HepG2 (cell line): ENCODE results near the gene KRTCAP3. TPM values are rescaled to one million over a fixed set of nuclear protein-coding genes. Genes with fewer than 3 reads are reported as not detected.

Source experiments
- ATF7 ChIP-seq, 2 experiments: fragments of 450-650 bp in 1 of 2; sonication (generic) in 1 of 2; formaldehyde crosslinking in 1 of 2; IDR thresholded peaks; 2 replicates each; pipeline versions ENCODE4 v1.4.0 to v1.6.1; 2016 to 2020; ENCODE audit warnings: antibody characterized with exemption in 1 of 2, mild to moderate bottlenecking in 1 of 2, missing genetic modification reagents in 1 of 2
- GABPB1 ChIP-seq: IDR thresholded peaks from 2 replicates; pipeline ENCODE4 v1.6.1; 2016; ENCODE audit warnings: mild to moderate bottlenecking, missing genetic modification reagents, moderate library complexity, missing compliant biosample characterization
- ISL2 ChIP-seq: sonication (generic); formaldehyde crosslinking; IDR thresholded peaks from 2 replicates; pipeline ENCODE4 v1.5.0; 2020; ENCODE audit warnings: missing genetic modification reagents
- KAT2B ChIP-seq: fragments of 150-350 bp; IDR thresholded peaks from 2 replicates; pipeline ENCODE4 v1.6.1; 2014; ENCODE audit warnings: low read depth, low read length, borderline replicate concordance
- NCOA2 ChIP-seq: sonication (generic); formaldehyde crosslinking; IDR thresholded peaks from 2 replicates; pipeline ENCODE4 v1.8.0; 2022; ENCODE audit warnings: inconsistent platforms
- NR2F2 ChIP-seq: IDR thresholded peaks from 2 replicates; pipeline ENCODE4 v1.6.1; 2012; ENCODE audit warnings: low read depth, inconsistent platforms, borderline replicate concordance
- RBM39 ChIP-seq: fragments of 200-400 bp; formaldehyde crosslinking; IDR thresholded peaks from one replicate; pipeline ENCODE4 v1.6.1; 2018; ENCODE audit warnings: antibody characterized with exemption, mild to moderate bottlenecking, low read depth, low read length; ENCODE audit not compliant: poor library complexity, severe bottlenecking
- SKI ChIP-seq: fragments of 450-650 bp; IDR thresholded peaks from one replicate; pipeline ENCODE4 v1.6.1; 2018; ENCODE audit warnings: mild to moderate bottlenecking; ENCODE audit not compliant: partially characterized antibody
- SOX6 ChIP-seq, 2 experiments: fragments of 450-650 bp in 1 of 2; sonication (generic) in 1 of 2; formaldehyde crosslinking in 1 of 2; IDR thresholded peaks; 2 replicates each; pipeline versions ENCODE4 v1.4.0 to v1.6.1; 2017 to 2020; ENCODE audit warnings: antibody characterized with exemption in 1 of 2, mild to moderate bottlenecking in 1 of 2, missing genetic modification reagents in 1 of 2
- SRF ChIP-seq: IDR thresholded peaks from 2 replicates; pipeline ENCODE4 v1.6.1; 2011; ENCODE audit warnings: mild to moderate bottlenecking, low read depth, low read length, moderate library complexity
- TEAD3 ChIP-seq: optimal IDR thresholded peaks from 2 replicates; pipeline ENCODE3; 2016; ENCODE audit warnings: borderline replicate concordance
- TFAP4 ChIP-seq: sonication (generic); IDR thresholded peaks from 2 replicates; pipeline ENCODE4 v1.6.1; 2016; ENCODE audit warnings: low read depth, borderline replicate concordance
- ZBTB1 ChIP-seq: sonication (generic); formaldehyde crosslinking; IDR thresholded peaks from 2 replicates; pipeline ENCODE4 v1.4.0; 2020; ENCODE audit warnings: missing genetic modification reagents, borderline replicate concordance
- ZNF207 ChIP-seq: fragments of 450-650 bp; IDR thresholded peaks from 2 replicates; pipeline ENCODE4 v1.6.1; 2016; ENCODE audit warnings: antibody characterized with exemption, borderline replicate concordance
- ZNF574 ChIP-seq: sonication (generic); formaldehyde crosslinking; IDR thresholded peaks from 2 replicates; pipeline ENCODE4 v1.4.0; 2020; ENCODE audit warnings: missing genetic modification reagents
- polyA plus RNA-seq, 8 experiments: library from polyadenylated mRNA; depleted of rRNA in 3 of 8; stranded (reverse) in 7 of 8; unstranded in 1 of 8; fragments of >200 nt; fragmentation: Illumina TruSeq in 4 of 8; extraction: Trizol in 4 of 8; gene quantifications; 2 replicates each; pipeline versions ENCODE4 v1.2.1 to v1.2.3, GENCODE V29; 2011 to 2016; ENCODE audit warnings: low read depth in 4 of 8, missing spikeins in 1 of 8, mixed read lengths in 1 of 8; ENCODE audit not compliant: insufficient read depth in 1 of 8
- total RNA-seq, 5 experiments: library from RNA; depleted of rRNA; stranded (reverse); fragments of >200 nt; fragmentation: Illumina TruSeq; extraction: Trizol; gene quantifications; 2 replicates each; pipeline ENCODE4 v1.2.3, GENCODE V29; 2016; ENCODE audit warnings: low read depth in 1 of 5
- TF ChIP-seq, protein P1 (sequence below): sonication (generic); formaldehyde crosslinking; IDR thresholded peaks from 2 replicates; pipeline ENCODE4 v1.4.0; 2020; ENCODE audit warnings: missing genetic modification reagents
- TF ChIP-seq, protein P2 (sequence below): sonication (generic); formaldehyde crosslinking; conservative IDR thresholded peaks from 2 replicates; pipeline ENCODE4 v1.4.0; 2020; ENCODE audit warnings: missing genetic modification reagents

The KRTCAP3 gene
- total and polyA plus RNA-seq, 2 of the 13 experiments (the other 11 are each of a cell fraction or from before 2014, with no cell fraction given): 2.1 to 4.5 TPM

GRCh38 chr2:27409321-27410073, 32.7 kb upstream of the KRTCAP3 start, which contains the start of gene PPM1G (continued):
- TF ChIP-seq NR2F2 (peak; percentile 20; the same call in 1 of the 2 replicates), RBM39 (peak; percentile 73), NCOA2 (CRISPR knock-in tag) (peak; percentile 48), ISL2 (CRISPR knock-in tag) (peak; percentile 73; the same call in 1 of the 2 replicates), TFAP4 (no peak; the same call in 1 of the 2 replicates), TEAD3 (CRISPR knock-in tag) (peak; percentile 84), SOX6 (IDR thresholded peaks at IDR 0.05) (no peak), SOX6 (CRISPR knock-in tag; IDR thresholded peaks at IDR 0.05) (peak; percentile 79), ZNF207 (no peak), ZBTB1 (0 out of 2 replicates have a peak, but pooled peaks have one; percentile 21), ZNF574 (CRISPR knock-in tag) (peak; percentile 94), ATF7 (IDR thresholded peaks at IDR 0.05) (no peak), ATF7 (CRISPR knock-in tag; IDR thresholded peaks at IDR 0.05) (no peak; the same call in 1 of the 2 replicates), KAT2B (no peak), SRF (no peak), GABPB1 (peak; percentile 95), SKI (no peak)
- TF ChIP-seq, protein P1, sequence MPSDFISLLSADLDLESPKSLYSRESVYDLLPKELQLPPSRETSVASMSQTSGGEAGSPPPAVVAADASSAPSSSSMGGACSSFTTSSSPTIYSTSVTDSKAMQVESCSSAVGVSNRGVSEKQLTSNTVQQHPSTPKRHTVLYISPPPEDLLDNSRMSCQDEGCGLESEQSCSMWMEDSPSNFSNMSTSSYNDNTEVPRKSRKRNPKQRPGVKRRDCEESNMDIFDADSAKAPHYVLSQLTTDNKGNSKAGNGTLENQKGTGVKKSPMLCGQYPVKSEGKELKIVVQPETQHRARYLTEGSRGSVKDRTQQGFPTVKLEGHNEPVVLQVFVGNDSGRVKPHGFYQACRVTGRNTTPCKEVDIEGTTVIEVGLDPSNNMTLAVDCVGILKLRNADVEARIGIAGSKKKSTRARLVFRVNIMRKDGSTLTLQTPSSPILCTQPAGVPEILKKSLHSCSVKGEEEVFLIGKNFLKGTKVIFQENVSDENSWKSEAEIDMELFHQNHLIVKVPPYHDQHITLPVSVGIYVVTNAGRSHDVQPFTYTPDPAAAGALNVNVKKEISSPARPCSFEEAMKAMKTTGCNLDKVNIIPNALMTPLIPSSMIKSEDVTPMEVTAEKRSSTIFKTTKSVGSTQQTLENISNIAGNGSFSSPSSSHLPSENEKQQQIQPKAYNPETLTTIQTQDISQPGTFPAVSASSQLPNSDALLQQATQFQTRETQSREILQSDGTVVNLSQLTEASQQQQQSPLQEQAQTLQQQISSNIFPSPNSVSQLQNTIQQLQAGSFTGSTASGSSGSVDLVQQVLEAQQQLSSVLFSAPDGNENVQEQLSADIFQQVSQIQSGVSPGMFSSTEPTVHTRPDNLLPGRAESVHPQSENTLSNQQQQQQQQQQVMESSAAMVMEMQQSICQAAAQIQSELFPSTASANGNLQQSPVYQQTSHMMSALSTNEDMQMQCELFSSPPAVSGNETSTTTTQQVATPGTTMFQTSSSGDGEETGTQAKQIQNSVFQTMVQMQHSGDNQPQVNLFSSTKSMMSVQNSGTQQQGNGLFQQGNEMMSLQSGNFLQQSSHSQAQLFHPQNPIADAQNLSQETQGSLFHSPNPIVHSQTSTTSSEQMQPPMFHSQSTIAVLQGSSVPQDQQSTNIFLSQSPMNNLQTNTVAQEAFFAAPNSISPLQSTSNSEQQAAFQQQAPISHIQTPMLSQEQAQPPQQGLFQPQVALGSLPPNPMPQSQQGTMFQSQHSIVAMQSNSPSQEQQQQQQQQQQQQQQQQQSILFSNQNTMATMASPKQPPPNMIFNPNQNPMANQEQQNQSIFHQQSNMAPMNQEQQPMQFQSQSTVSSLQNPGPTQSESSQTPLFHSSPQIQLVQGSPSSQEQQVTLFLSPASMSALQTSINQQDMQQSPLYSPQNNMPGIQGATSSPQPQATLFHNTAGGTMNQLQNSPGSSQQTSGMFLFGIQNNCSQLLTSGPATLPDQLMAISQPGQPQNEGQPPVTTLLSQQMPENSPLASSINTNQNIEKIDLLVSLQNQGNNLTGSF (CRISPR knock-in tag): peak; percentile 71
- TF ChIP-seq, protein P2, sequence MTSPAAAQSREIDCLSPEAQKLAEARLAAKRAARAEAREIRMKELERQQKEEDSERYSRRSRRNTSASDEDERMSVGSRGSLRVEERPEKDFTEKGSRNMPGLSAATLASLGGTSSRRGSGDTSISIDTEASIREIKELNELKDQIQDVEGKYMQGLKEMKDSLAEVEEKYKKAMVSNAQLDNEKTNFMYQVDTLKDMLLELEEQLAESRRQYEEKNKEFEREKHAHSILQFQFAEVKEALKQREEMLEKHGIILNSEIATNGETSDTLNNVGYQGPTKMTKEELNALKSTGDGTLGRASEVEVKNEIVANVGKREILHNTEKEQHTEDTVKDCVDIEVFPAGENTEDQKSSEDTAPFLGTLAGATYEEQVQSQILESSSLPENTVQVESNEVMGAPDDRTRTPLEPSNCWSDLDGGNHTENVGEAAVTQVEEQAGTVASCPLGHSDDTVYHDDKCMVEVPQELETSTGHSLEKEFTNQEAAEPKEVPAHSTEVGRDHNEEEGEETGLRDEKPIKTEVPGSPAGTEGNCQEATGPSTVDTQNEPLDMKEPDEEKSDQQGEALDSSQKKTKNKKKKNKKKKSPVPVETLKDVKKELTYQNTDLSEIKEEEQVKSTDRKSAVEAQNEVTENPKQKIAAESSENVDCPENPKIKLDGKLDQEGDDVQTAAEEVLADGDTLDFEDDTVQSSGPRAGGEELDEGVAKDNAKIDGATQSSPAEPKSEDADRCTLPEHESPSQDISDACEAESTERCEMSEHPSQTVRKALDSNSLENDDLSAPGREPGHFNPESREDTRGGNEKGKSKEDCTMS: no peak
